Cerebellar cortex (tissue), 1 donor: Measurements from ENCODE around the gene GPC6.

ENCODE experiments used
- DNase-seq: peaks from one replicate; pipeline ENCODE4 v3.0.0-alpha.2; 2015; ENCODE audit warnings: low spot score

Gene GPC6

DNA sequence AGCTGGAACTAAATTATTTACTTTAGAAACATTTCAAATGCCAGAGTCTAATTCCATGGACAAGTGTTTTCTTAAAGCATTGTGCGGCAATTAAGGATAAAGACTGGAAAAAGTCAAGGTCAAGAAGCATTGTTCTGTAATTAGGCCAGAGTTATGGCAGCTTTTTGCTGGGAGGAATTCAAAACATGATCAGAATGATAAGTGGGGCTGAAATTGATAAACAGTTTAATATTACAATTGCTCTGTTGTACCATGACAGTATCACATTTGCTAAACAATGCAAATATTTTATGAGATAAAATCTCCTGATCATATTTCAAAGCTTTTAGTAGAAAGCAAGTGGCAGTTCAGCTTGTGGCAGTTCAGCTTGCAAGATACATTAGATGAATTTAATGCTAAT, 513.7 kb downstream of the GPC6 start:
- no peak for DNase-seq

DNA sequence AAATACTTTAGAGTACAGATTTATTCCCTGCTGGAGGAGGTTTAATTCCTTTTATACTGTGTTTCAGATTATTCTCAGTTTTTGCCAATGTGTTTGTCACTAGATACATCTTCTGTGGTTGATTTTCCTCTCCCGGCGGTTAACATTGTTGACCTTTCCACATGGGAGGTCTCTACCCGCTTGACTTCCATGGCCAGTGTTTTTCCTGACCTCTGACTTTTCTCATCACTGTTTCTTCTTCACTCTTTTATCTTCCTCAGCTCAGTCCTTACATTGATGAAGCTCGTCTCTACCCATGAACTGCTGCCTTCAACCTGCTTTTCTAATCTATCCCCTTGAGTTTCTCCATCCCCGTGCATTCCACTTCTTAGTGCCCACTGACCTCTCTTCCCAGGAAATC, 517.4 kb downstream of the GPC6 start:
- DNase-seq, result no peak

DNA sequence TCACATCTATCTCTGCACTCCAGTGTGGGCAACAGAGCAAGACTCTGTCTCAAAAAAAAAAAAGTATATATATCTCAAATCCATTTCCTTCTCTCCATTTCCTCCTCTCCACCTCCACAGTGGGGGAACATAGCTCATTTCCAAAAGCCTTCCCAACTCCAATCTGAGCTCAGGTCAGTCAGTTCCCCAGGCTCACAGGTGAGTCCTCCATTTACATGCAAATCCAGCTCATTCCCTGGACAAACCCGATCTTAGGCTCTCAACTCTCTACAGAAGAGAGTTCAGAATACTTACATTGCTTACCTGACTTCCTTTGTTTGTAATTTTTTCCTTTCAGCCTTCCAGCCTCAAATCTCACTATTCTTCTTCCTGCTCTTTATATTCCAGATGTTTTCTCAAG, 518.3 kb downstream of the GPC6 start:
- no peak for DNase-seq

DNA sequence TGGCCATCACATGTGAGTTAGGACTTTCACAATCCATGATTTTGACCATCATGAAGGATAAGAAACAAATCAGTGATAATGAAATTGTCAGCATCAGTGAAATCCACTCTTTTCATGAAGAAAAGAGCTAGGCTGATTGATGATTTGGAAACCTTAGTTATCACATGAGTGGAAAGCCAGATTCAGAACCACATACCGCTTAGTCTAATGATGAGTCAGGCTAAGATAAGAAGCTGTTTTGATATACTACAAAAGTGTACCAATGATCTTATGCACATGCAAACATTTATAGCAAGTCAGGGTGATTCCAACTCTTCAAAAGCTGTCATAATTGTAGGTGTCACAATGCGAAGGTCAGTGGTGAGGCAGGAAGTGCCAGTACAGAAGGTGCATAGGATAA, 519.3 kb downstream of the GPC6 start:
- no peak for DNase-seq

DNA sequence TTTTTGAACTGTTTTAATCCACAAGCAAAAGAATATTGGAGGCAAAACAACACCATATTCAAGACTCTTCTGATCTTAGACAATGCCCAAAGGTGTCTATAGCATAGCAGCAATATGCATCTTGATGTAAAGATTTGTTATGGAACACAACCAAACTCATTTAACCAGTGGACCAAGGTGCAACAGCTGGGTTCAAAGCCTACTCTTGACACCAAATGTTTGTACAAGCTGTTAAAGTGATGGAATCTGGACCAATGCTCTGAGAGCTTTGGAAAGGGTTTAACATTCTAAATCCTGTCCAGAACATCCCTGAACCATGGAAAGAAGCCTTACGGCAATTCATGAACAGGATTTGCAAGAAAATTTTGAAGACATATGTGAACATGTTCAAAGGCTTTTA, 520.0 kb downstream of the GPC6 start:
- DNase-seq, result no peak

DNA sequence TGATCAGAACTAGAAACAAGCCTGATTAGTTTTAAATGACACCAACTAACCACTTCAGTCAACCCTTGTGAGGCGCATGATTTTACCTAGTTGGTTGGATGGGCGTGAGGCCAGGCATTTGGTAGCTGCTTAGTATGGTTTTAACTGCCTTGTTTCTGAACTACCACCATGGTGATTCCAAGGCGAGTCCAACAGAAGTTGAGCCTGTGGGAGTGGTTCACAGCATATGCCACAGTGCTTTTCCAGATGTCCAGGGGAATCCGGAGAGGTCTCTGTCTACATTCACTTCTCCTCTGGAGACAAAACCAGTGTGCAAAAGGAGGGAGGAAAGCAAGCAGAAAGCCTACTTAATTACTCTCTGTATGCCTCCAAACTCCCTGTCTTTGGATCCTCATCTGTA, 524.1 kb downstream of the GPC6 start:
- DNase-seq, result no peak

DNA sequence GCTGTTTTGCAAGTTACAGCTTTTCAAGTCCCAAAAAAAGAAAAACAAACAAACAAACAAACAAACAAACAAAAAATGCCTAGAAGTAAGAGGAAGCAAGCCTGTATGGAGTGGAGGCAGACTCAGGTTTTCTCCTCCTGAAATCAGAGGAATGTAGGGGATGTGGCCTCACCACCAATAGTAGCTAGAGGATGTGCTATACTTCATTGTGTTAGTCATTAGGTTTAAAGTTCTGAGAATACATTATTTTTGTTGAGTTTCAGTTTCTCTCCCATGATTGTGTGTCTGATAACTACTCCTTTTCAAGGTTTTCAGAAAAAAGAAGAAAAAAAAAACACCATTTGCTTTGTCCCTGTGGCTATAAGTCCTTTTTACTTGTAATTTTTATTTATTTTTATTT, 524.5 kb downstream of the GPC6 start:
- DNase-seq, result no peak

DNA sequence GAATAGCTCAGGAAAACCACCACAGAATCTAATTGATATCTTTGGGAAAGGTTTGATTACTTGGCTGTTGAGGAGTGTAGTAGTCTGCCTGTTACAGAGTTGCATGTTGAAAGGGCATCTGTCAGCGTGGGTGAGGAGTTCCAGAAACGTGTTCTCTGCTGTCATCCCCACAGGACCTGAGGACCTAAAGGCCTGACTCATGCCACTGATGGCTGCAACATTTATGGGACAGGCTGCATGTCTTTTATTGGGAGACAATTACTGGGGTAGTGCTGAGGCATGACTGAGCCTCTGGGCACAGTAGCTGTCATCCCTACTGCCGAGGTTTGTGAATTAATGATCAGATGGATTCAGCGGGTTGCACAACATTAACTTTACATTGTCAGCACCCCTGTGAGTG, 525.9 kb downstream of the GPC6 start:
- no peak for DNase-seq

DNA sequence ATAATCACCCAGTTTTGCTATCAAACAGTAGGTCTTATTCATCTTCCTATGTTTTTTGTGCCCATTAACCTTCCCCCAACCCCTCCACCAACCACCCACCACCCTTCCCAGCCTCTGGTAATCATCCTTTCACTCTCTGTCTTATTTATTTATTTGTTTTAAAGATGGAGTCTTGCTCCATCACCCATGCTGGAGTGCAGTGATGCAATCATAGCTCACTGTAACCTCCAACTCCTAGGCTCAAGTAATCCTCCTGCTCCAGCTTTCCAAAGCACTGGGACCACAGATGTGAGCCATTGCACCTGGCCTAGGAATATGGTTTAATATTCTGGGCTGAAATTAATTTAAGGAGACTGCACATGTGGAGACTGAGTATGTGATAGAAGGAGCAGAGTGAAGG, 527.0 kb downstream of the GPC6 start:
- DNase-seq, result no peak

DNA sequence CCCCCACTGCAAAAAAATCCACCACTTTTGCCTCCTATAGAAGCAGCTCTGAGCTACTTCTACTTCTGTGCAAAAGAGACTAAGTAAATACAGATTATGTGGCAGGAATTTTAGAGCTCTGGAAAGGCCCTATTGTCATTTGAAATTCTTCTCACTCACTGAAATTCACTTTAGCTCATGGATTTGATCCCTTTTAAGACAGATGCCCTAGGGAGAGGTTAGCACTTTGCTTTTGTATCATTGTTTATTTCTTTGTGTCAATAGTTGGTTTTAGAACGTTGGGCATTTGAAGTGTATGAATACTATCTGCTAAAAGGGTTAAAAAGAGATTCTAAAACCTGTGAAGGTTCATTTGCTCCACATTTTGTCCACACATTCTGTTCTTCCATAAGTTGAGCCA, 528.7 kb downstream of the GPC6 start:
- no peak for DNase-seq

DNA sequence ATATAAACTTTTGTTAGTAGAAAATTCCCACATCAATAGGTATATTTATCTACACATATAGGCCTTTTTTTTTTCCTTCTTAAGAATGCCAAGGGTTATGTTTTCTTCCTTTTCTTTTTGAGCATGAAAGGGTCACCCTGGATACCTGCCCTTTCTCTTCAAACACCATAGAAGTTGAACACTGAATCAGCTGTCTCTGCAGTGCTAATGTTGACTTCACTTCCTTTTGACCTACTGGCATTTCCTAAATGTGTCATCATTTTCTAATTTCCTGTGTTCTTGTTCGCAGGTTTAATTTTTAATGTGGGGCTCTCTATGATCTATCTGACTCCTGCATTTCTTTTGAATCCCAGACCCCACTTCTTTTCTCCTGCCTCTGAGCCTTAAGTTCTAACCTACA, 532.0 kb downstream of the GPC6 start:
- DNase-seq, result no peak

DNA sequence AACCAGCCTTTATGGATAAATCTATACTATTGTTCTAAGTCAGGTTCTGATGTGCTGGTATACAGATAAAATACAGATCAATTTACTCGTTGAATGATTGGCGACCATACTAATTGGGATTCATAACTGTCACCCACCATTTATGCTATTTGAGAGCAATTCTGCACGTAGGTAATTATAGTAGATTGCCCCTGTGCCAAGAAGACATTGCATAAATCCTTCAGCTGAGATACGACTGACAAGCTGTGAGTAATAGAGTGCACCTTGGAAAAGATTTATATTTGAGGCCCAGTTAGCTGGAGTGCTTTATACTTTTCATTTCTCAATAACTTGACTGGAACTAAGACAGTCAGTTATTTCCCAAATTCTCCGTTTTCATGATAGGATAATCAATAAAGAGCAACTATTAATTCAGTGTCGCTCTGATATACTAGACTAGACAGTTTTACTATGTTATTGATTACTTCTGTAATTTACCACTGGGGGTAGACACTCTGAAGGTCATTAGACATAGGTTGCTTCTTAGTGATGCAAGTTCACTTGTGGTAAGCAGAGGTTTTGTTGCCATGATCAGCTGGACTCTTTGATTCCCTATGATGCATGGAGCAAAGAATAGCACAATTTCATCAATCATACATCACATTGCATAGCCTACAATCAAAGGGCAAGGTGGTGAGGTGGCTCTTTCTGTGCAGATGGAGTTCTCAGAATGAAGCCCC, 536.3 kb downstream of the GPC6 start:
- no peak for DNase-seq

DNA sequence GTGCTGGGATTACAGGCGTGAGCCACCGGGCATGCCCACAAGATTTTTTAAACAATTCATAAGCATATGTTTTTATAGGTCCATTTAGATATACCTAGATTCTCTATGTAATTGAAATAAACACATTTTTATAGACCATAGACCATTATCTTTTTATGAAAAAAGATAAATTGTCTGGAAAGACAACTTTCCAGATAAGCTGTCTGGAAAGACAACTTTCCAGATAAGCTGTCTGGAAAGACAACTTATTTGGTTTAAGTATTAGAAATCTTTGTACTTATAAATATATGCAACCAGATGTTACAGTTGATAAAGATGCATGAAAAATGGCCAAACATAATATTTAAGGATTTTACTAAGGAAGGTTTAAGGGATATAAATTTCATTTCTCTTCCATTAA, 538.5 kb downstream of the GPC6 start:
- DNase-seq, result no peak

DNA sequence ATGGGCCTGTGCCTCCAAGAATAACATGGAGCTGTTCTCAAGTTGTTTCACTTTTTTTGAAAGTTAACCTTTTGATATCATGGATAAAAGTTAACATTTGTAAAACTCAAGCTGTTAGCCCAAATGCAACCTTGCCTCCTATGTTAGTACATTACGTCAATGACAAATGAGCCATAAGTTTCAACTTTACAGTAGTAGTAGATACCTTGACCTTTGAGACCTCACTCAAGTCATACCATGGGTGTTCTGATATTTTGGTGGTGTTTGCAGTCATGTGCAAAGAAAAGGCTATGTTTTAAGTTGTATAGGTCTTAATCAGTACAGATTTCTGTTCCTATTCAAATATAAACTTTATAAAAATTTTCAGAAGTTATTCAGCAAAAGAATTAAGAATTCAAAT, 539.2 kb downstream of the GPC6 start:
- DNase-seq, result no peak

DNA sequence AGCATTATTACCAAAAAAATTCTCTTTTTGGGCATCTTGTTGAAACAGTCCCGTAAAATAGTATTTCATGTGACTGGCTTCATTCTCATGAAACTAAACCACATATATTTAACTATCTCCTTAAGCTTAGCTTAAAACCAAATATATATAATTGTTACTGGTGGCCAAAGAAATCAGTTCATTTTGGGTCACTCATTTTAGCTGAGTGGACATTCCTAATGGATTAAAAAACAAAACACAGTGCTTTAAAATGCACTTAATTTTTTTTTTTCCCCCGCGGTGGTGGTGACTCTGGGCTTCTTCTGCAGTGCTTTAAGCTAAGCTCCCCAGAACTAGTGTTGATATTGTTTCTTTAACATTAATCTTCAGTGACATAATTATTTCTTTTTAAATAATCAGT, 540.1 kb downstream of the GPC6 start:
- no peak for DNase-seq

DNA sequence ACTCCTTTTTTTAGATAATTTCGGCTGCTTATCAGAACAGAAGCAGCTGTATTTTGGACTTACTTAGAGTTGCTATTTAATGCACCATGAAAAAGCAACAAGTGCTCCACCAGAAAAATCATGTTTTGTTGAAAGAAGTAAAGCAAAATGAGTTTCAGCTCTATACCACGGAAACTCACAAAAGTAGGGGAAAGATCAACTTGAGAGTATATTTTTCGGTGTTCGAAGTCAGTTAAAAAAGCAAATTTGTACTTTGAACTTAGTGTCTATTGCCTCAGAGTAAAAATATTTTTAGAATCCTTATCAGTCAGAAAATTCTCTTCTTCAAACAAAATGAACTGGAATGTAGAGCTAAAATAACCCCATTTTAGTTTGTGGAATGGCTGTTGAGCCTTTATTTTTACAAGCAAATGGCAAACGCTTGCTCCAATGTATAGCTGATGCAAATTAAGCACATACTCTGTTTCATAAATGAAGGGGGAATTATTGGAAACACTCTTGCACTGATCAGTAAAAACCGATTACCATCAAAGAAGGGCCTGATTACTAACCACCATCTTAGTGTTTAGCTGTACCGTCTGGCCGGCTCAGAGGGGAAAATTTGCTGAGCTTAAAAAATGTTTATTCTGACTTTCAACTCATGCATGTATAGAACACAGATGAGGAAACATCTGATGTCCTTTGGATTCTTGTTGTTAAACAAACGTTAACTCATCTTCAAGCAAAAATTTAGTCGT, 540.7 kb downstream of the GPC6 start:
- DNase-seq, result no peak

DNA sequence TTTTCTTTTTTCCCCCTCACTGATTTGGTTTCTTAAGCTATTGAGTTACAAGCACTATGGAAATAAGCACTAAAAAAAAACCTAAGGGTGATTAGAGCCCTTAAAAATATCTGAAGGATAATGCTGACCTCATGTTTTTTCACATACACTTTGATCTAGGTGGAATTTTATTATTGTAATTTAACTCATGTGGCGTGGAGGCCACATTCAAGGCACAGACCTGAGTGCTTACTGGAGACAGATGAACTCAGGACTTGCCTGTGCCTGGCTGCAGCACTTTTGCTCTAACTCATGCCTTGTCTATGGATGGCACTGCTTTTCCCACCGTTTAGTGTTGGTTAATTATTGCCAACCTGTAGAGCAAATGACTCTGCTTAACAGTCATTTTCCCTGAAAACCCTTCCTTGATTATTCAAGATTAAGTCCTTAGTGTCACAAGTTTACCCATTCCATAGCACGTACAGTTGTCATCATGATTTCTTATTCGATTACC, 541.4 kb downstream of the GPC6 start:
- DNase-seq, result no peak

DNA sequence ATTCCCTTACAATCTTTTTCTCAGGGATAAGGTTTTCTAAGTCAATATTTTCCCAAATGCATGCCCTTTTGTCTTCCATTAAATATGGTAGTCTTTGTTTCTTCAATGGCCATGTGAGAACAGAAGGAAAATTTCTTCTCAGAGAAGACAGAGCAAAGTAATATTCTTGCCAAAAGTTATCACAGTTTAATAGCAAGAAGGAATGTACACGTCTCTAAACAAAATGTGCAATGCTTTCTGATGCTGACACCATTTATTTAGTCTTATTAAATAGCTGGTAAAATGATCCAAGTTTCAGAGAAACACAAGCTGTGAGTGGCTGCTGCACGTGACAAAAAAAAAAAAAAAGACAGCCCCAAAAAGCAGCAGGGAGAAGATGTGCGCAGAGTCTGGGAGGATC, 542.5 kb downstream of the GPC6 start:
- DNase-seq, result no peak

DNA sequence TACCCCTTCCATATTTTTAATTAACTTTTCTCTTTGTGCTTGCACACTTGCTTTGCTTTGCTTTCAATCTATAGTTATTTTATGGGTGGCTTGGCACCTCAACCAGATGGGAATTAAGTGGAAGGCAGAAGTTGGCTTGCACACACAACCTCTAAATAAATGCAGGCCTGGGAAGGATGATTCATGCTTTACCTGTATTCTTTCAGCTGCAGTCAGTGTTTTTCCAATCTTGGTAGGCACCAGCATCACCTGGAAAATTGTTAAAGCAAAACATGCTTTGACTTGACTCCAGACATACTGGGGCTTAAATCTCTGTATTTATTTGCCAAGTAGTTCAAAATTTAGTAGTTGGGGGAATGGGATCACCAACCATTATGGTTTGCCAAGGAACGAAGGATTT, 543.0 kb downstream of the GPC6 start:
- no peak for DNase-seq

DNA sequence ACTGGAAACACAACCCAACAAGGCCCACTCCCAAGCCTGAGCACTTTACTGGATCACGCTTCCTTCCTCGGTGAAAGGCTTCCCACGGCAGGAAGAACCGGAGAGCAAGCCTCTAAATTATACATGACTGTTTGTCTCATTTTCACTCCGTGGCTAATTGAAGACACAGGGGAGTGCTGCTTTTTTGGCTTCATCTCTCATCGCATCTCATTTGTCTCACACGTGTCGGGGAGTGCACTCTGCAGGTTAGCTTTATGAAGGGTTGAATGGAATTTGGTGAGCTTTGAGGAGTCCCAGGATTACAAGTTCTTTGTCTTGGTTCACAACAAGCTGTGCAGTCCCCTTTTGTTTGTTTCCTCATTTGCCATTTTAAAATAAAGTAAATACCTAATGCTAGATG, 544.6 kb downstream of the GPC6 start:
- DNase-seq, result no peak

DNA sequence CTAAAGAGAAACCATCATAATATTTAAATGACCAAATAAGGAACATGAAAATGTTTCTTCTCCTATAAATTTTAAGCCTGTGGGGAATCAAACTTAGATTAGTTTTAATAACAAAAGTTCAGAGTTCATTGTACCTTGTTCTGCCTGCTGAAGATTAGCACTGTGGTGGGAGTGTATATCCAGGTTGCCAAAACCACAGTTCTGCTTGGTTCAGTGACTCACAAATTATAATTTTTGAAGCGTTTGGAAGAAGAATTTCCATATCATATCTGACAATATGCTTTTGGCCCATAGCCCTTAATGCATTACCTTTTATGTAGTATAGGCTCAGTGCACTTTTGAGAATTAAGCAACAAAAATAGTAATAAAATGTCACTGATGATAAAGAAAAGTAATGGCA, 545.2 kb downstream of the GPC6 start:
- no peak for DNase-seq

DNA sequence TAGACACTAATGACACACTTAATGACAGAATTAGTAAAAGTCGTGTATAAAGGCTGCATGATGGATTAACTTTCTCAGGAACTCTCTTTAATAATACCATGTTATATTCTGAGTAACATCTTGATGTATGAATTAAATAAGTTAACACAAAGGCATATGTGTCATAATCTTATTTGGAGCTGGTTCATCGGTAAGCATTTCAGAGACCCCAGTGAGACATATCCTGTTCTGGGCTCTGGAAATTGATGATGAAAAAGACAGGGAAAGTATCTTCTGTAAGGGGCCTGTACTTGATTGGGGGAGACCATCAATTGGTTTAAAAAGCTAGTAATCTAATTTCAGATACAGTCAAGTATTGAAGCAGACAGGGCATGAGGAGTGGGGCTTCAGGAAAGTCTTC, 547.9 kb downstream of the GPC6 start:
- no peak for DNase-seq

DNA sequence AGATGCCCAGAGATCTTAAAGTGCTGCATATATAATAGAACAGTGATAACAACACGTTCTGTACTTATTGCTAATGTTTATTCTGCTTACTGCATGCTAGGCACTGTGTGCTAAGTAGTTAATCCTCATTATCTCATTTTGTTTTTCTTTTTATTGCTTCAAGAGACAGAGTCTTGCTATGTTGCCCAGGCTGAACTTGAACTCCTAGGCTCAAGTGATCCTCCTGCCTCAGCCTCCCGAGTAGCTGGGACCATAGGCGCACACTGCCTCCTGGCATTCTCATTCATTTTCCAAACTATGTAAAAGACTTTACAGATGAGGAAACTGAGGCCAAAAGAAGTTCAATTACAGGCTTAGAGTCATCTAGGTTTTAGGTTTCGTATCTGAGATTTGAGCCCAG, 548.4 kb downstream of the GPC6 start:
- no peak for DNase-seq
